ENCODE measurements around the gene KCTD15. TPM values are rescaled to one million over a fixed set of nuclear protein-coding genes. Genes with fewer than 3 reads are reported as not detected.

Gene KCTD15
- total RNA-seq, 1 donor from 2014 or later = 2.7 TPM

DNA sequence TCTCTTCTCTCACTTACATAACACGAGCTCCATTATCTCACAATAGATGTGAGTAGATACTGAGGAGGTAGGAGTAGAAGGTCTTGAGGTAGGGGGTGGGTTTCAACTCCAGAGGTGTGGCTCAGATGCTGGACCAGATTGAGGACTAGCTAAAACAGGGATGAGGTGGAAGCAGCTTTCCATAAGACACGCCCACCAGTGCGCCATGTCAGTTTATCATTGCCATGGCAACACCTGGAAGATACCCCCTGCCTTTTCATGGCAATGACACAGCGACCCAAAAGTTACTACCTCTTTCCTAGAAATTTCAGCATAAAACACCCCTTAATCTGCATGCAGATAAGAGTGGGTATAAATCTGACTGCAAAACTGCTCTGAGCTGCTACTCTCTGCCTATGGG lies 44.1 kb downstream of the KCTD15 start:
- TF ChIP-seq CTCF (IDR thresholded peaks at IDR 0.05) = no peak
- CTCF ChIA-PET = no interaction called here
- intact Hi-C loops (cut with micrococcal nuclease) = no loop called here
- peaks cover 2% of the 10 kb centered on the region for H3K9me3 Mint-ChIP-seq
- no peaks in the 10 kb centered on the region for H3K4me1 Mint-ChIP-seq
- no peak overlapping the region for H3K4me3 Mint-ChIP-seq
- ATAC-seq (ENCODE audit: low read depth) = no peak
- H3K27me3 Mint-ChIP-seq = peaks cover 26% of the 10 kb centered on the region
- POLR2A ChIA-PET = no interaction called here
- H3K36me3 Mint-ChIP-seq (ENCODE audit: low read depth) = no peaks in the 10 kb centered on the region
- no peak for DNase-seq
- no peak overlapping the region for H3K27ac Mint-ChIP-seq

- CTCF ChIA-PET = no interaction called here
- peaks cover 26% of the 10 kb centered on the region for H3K27me3 Mint-ChIP-seq
- H3K4me1 Mint-ChIP-seq = no peaks in the 10 kb centered on the region
- no peak for TF ChIP-seq CTCF (IDR thresholded peaks at IDR 0.05)
- POLR2A ChIA-PET = no interaction called here
- H3K36me3 Mint-ChIP-seq (ENCODE audit: low read depth) = no peaks in the 10 kb centered on the region
- intact Hi-C loops (cut with micrococcal nuclease) = no loop called here
- DNase-seq (no peak), ATAC-seq (ENCODE audit: low read depth) (no peak)
- H3K27ac Mint-ChIP-seq = no peak overlapping the region
- peaks cover 2% of the 10 kb centered on the region for H3K9me3 Mint-ChIP-seq
- H3K4me3 Mint-ChIP-seq = no peak overlapping the region
Measured at GRCh38 chr19:33841685-33842084, 45.0 kb downstream of the KCTD15 start.

- DNase-seq = no peak
- CTCF ChIA-PET = no interaction called here
- TF ChIP-seq CTCF (IDR thresholded peaks at IDR 0.05) = no peak
- Mint-ChIP-seq H3K36me3 (ENCODE audit: low read depth) (no peaks in the 10 kb centered on the region), H3K27me3 (peaks cover 26% of the 10 kb centered on the region), H3K4me1 (no peaks in the 10 kb centered on the region), H3K27ac (no peak overlapping the region), H3K4me3 (no peak overlapping the region), H3K9me3 (peaks cover 2% of the 10 kb centered on the region)
- no peak for ATAC-seq (ENCODE audit: low read depth)
- intact Hi-C loops (cut with micrococcal nuclease) = no loop called here
- POLR2A ChIA-PET = no interaction called here
Measured at GRCh38 chr19:33844478-33844877, 47.8 kb downstream of the KCTD15 start.

- intact Hi-C loops (cut with micrococcal nuclease) = no loop called here
- ChIA-PET CTCF (no interaction called here), POLR2A (no interaction called here)
- Mint-ChIP-seq H3K4me1 (no peaks in the 10 kb centered on the region), H3K27me3 (peaks cover 25% of the 10 kb centered on the region), H3K36me3 (ENCODE audit: low read depth) (no peaks in the 10 kb centered on the region), H3K9me3 (peaks cover 7% of the 10 kb centered on the region), H3K27ac (no peak overlapping the region), H3K4me3 (no peak overlapping the region)
- no peak for TF ChIP-seq CTCF (IDR thresholded peaks at IDR 0.05)
- ATAC-seq (ENCODE audit: low read depth) = no peak
- DNase-seq = no peak
Measured at GRCh38 chr19:33845498-33845897, 48.8 kb downstream of the KCTD15 start.

- no peak overlapping the region for H3K27ac Mint-ChIP-seq
Measured at GRCh38 chr19:33849551-33850147, 53.0 kb downstream of the KCTD15 start.

More at GRCh38 chr19:33849551-33850147, 53.0 kb downstream of the KCTD15 start:
- ATAC-seq (ENCODE audit: low read depth) (no peak), DNase-seq (no peak)
- H3K4me1 Mint-ChIP-seq = no peaks in the 10 kb centered on the region
- H3K36me3 Mint-ChIP-seq (ENCODE audit: low read depth) = no peaks in the 10 kb centered on the region
- peaks cover 15% of the 10 kb centered on the region for H3K9me3 Mint-ChIP-seq
- POLR2A ChIA-PET = no interaction called here
- CTCF ChIA-PET = no interaction called here
- intact Hi-C loops (cut with micrococcal nuclease) = no loop called here
- H3K27me3 Mint-ChIP-seq = peaks cover 5% of the 10 kb centered on the region
- no peak overlapping the region for H3K4me3 Mint-ChIP-seq
- TF ChIP-seq CTCF (IDR thresholded peaks at IDR 0.05) = no peak
